Panc1 (cell line): Measurements from ENCODE around the gene SAP30BP. TPM values are rescaled to one million over a fixed set of nuclear protein-coding genes. Genes with fewer than 3 reads are reported as not detected.

Experiments used
- ATAC-seq: fragments of 200-7000 bp; cut with Tn5 transposase; 2 replicates; pipeline ENCODE4 v1.9.1; 2020; ENCODE audit warnings: mild to moderate bottlenecking, moderate library complexity
- BruUV-seq: library from RNA; stranded (reverse); fragments of 400-500 nt; replicated peaks from 2 replicates; lab custom pipeline; 2021; lab: Mats Ljungman, UMichigan
- CTCF ChIA-PET: fragments of 300-600 bp; sonication (Branson Sonifier 250); formaldehyde crosslinking; loops from one replicate; lab custom pipeline; 2022; ENCODE audit warnings: antibody characterized with exemption; lab: Charles Lee
- POLR2A ChIA-PET: fragments of 300-600 bp; sonication (Branson Sonifier 250); formaldehyde crosslinking; loops from one replicate; lab custom pipeline; 2022; ENCODE audit warnings: antibody characterized with exemption; lab: Charles Lee
- DNase-seq: peaks from one replicate; pipeline ENCODE4 v3.0.0-alpha.2; 2010; ENCODE audit warnings: low read depth, low spot score
- H3K27ac ChIP-seq: 2 replicates; pipeline ENCODE4 v1.5.1; 2011; ENCODE audit warnings: mild to moderate bottlenecking, low read length, inconsistent platforms
- H3K27me3 ChIP-seq: fragments of 200-500 bp; sonication (Bioruptor generic); 2 replicates; pipeline ENCODE4 v1.6.0; 2014; ENCODE audit warnings: low read length, inconsistent platforms; ENCODE audit not compliant: control insufficient read depth, insufficient read depth
- H3K36me3 ChIP-seq: fragments of 200-500 bp; sonication (Bioruptor generic); 2 replicates; pipeline ENCODE4 v1.5.1; 2014; ENCODE audit warnings: inconsistent platforms, mild to moderate bottlenecking, low read length, moderate library complexity; ENCODE audit not compliant: control insufficient read depth, insufficient read depth
- H3K4me1 ChIP-seq: 2 replicates; pipeline ENCODE4 v1.5.1; 2011; ENCODE audit warnings: inconsistent platforms, mild to moderate bottlenecking, low read length, moderate library complexity; ENCODE audit not compliant: control insufficient read depth, insufficient read depth
- H3K4me3 ChIP-seq, 2 experiments: 2 replicates each; pipeline ENCODE4 v1.5.1; 2011 to 2012; ENCODE audit warnings: low read depth in 2 of 2, low read length in 2 of 2, mild to moderate bottlenecking in 2 of 2, inconsistent platforms in 1 of 2, moderate library complexity in 1 of 2
- H3K9me3 ChIP-seq: fragments of 200-500 bp; sonication (Bioruptor generic); 2 replicates; pipeline ENCODE4 v1.5.1; 2014; ENCODE audit warnings: low read depth, mild to moderate bottlenecking, inconsistent platforms, low read length, moderate library complexity; ENCODE audit not compliant: control insufficient read depth, insufficient read depth
- CTCF ChIP-seq: fragments of 450-650 bp; IDR thresholded peaks from 2 replicates; pipeline ENCODE4 v1.5.1; 2017; ENCODE audit warnings: mild to moderate bottlenecking
- POLR2AphosphoS5 ChIP-seq: IDR thresholded peaks from 2 replicates; pipeline ENCODE4 v1.6.1; 2012; ENCODE audit warnings: mild to moderate bottlenecking, low read depth, low read length, moderate library complexity
- SIN3A ChIP-seq: IDR thresholded peaks from 2 replicates; pipeline ENCODE4 v1.6.1; 2012; ENCODE audit warnings: low read depth, mild to moderate bottlenecking, low read length, moderate library complexity, borderline replicate concordance; ENCODE audit not compliant: insufficient read depth
- TCF7L2 ChIP-seq: IDR thresholded peaks from 2 replicates; pipeline ENCODE4 v1.6.1; 2011; ENCODE audit warnings: mild to moderate bottlenecking, low read depth, low read length, inconsistent platforms
- in situ Hi-C: cut with HindIII; loops from 2 replicates; pipeline ENCODE4 v1.10.0; 2016; ENCODE audit warnings: low sequenced_read_pairs, low pct_unique_long_range_greater_than_20kb
- intact Hi-C: fragments of 100-400 bp; cut with micrococcal nuclease; formaldehyde crosslinking; loops from one replicate; pipeline ENCODE4 v1.10.0; 2022; ENCODE audit not compliant: unreplicated experiment
- total RNA-seq: library from RNA; stranded (reverse); gene quantifications from one replicate; pipeline ENCODE4 v1.2.1, GENCODE V29; 2021; ENCODE audit not compliant: unreplicated experiment
- TF ChIP-seq, protein P1 (sequence below), 2 experiments: IDR thresholded peaks; 2 replicates each; pipeline ENCODE4 v1.6.1; 2011 to 2012; ENCODE audit warnings: low read depth in 2 of 2, control low read depth in 1 of 2, low read length in 1 of 2, mild to moderate bottlenecking in 1 of 2, moderate library complexity in 1 of 2; ENCODE audit not compliant: insufficient read depth in 1 of 2

The SAP30BP gene
- total RNA-seq, 1 experiment from 2014 or later: 138 TPM

- BruUV-seq: no TSS peak
- intact Hi-C loops (no loop called here), in situ Hi-C loops (no loop called here)
- no peak overlapping the region for H3K4me3 ChIP-seq
- ChIA-PET CTCF (interaction anchor here (0.6 to 1.6 kb wide), 3 partner anchors 14 to 74 kb away, joined by 3 to 9 read pairs (median 5); partner anchors contain the start of genes ITGB4 and SMIM5), POLR2A (interaction anchor here (0.6 to 0.7 kb wide), 2 partner anchors 26 kb away, joined by 3 to 4 read pairs; no protein-coding TSS in a partner anchor)
- H3K36me3 ChIP-seq: peaks cover 9% of the 10 kb centered on the region
- H3K27me3 ChIP-seq: no peaks in the 10 kb centered on the region
- H3K4me1 ChIP-seq: peaks cover 24% of the 10 kb centered on the region
- H3K27ac ChIP-seq: peak overlapping the region; percentile 78
- no peaks in the 10 kb centered on the region for H3K9me3 ChIP-seq
- DNase-seq (no peak), ATAC-seq (peak; percentile 93)
- no peak for TF ChIP-seq POLR2AphosphoS5
- TF ChIP-seq TCF7L2: peak; percentile 78; the same call in 1 of the 2 replicates
These were observed 40.0 kb downstream of the SAP30BP start for GRCh38 chr17:75707079-75707571.

DNA sequence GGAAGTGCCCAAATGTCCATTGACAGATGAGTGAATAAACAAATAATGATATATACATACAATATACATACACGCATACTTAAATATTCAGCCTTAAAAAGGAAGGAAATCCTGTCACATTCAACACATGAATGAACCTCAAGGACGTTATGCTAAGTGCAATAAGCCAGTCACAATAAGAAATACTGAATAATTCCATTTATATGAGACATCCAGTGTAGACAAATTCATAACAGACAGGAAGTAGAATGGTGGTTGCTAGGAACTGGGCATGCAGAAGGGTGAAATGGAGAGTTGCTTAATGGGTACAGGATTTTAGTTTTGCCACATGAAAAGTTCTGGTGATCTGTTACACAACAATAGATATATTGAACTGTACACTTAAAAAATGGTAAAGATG, 45.3 kb downstream of the SAP30BP start:
- no peak overlapping the region for H3K4me3 ChIP-seq
- intact Hi-C loops (no loop called here), in situ Hi-C loops (no loop called here)
- BruUV-seq: no TSS peak
- DNase-seq (no peak), ATAC-seq (no peak; the same call in 1 of the 2 replicates)
- TF ChIP-seq SIN3A (no peak), TCF7L2 (no peak), CTCF (no peak), POLR2AphosphoS5 (no peak)
- TF ChIP-seq, protein P1, sequence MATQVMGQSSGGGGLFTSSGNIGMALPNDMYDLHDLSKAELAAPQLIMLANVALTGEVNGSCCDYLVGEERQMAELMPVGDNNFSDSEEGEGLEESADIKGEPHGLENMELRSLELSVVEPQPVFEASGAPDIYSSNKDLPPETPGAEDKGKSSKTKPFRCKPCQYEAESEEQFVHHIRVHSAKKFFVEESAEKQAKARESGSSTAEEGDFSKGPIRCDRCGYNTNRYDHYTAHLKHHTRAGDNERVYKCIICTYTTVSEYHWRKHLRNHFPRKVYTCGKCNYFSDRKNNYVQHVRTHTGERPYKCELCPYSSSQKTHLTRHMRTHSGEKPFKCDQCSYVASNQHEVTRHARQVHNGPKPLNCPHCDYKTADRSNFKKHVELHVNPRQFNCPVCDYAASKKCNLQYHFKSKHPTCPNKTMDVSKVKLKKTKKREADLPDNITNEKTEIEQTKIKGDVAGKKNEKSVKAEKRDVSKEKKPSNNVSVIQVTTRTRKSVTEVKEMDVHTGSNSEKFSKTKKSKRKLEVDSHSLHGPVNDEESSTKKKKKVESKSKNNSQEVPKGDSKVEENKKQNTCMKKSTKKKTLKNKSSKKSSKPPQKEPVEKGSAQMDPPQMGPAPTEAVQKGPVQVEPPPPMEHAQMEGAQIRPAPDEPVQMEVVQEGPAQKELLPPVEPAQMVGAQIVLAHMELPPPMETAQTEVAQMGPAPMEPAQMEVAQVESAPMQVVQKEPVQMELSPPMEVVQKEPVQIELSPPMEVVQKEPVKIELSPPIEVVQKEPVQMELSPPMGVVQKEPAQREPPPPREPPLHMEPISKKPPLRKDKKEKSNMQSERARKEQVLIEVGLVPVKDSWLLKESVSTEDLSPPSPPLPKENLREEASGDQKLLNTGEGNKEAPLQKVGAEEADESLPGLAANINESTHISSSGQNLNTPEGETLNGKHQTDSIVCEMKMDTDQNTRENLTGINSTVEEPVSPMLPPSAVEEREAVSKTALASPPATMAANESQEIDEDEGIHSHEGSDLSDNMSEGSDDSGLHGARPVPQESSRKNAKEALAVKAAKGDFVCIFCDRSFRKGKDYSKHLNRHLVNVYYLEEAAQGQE (IDR thresholded peaks at IDR 0.05; ENCODE audit: insufficient read depth in 1 of 2, low read depth in 2 of 2, low read length in 1 of 2): no peak
- H3K36me3 ChIP-seq: no peaks in the 10 kb centered on the region; the same call in 1 of the 2 replicates
- H3K27ac ChIP-seq: no peak overlapping the region
- H3K9me3 ChIP-seq: no peaks in the 10 kb centered on the region
- ChIA-PET POLR2A (interaction anchor here (0.6 kb wide), 1 partner anchor 129 kb away, joined by 6 read pairs; no protein-coding TSS in a partner anchor), CTCF (no interaction called here)
- peaks cover 6% of the 10 kb centered on the region for H3K4me1 ChIP-seq
- no peaks in the 10 kb centered on the region for H3K27me3 ChIP-seq

DNA sequence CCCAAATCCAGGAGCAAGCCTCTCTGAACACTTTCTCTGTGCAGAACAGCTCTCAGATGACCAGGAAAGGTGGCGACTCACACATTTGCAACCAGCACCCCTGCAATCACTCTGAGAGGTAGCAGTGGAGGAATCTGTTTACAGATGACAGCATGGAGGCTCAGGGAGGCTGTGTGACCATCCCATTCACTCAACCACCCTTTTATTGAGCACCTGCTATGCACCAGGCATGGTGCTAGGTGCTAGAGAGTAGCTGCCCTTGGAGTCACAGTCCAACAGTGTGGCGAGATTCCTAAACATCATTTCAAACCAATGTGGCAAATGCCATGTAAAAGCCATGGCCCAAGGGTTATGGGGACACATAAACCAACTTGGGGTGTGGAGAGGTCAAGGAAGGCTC, 52.6 kb downstream of the SAP30BP start:
- peaks cover 2% of the 10 kb centered on the region; the same call in 1 of the 2 replicates for H3K36me3 ChIP-seq
- H3K27me3 ChIP-seq: 0 out of 2 replicates have a peak, but pooled peaks cover 2% of the 10 kb centered on the region
- peaks cover 27% of the 10 kb centered on the region for H3K4me1 ChIP-seq
- POLR2A ChIA-PET: no interaction called here
- H3K9me3 ChIP-seq: no peaks in the 10 kb centered on the region
- in situ Hi-C loops: no loop called here
- DNase-seq (no peak), ATAC-seq (no peak)
- no peak for TF ChIP-seq POLR2AphosphoS5
- TF ChIP-seq TCF7L2: no peak
- no peak for TF ChIP-seq CTCF
- TF ChIP-seq, protein P1 (IDR thresholded peaks at IDR 0.05; ENCODE audit: insufficient read depth in 1 of 2, low read depth in 2 of 2, low read length in 1 of 2): no peak
- no peak for TF ChIP-seq SIN3A
- H3K27ac ChIP-seq: no peak overlapping the region
- intact Hi-C loops: no loop called here
- no peak overlapping the region for H3K4me3 ChIP-seq
- no TSS peak for BruUV-seq
- CTCF ChIA-PET: interaction anchor here (0.5 to 1.3 kb wide), 2 partner anchors 10 to 28 kb away, joined by 3 read pairs; no protein-coding TSS in a partner anchor
